NCI-H128 (cell line): Measurements from ENCODE around the gene ZNF354C.

Experiments
- DNase-seq: peaks from one replicate; lab custom pipeline; 2025; ENCODE audit not compliant: unreplicated experiment; lab: John Stamatoyannopoulos, UW

The ZNF354C gene

GRCh38 chr5:179127136-179128040, 67.2 kb downstream of the ZNF354C start:
- no peak for DNase-seq

DNA sequence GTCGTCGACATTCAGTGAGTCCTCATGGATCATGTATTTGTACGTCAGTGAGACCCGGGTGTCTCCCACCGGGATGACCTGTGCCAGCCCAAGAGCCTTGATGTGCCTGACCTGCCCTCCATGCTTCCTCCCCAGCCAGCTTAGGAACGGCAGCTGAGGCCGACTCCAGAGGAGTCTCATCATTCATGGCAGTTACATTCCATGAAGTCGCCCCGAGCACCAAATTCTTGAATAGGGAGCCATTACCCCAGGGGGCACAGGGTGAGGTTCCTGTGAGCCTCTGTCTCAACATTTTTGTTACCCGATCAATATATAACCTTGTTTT, 67.8 kb downstream of the ZNF354C start:
- DNase-seq, result no peak

DNA sequence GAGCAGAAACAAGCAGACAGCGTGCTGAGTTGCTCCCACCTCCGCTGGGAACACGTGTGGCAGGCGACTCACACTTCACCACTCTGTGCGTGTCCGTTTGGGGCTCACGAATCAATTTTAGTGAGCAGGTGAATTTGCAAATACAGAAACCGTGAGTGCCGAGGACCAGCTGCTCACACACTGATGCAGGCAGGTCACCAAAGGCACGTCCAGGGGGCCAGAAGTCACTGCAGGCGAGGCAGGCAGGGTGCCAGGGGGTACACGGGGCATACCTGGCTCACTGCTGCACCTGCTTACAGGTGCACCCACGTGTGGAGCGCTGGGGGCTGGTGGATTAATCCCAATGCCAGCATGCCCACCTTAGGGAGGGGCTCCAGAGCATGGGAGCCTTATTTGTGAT, 68.8 kb downstream of the ZNF354C start:
- DNase-seq, result no peak

DNA sequence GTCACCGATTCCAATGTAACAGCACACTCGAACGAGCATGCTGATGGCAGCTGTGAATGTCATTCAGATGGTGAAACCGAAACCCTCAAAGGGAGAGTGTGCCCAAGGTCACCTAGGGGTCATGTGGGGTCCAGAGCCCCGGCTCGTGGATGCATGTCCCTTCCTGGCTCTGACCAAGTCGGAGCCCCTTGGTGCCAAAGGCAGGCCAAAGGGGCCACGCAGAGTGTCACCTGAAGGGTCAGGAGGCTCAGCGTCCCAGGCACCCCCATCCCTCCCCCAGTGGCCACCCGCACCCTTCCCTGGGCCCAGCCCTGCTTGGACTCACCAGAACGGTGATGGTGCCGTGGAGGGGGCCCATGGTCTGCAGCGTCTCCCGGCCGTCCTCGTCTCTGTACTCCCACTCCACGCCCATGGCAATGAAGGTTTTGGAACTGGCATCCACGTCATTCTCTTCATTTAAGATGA, 69.5 kb downstream of the ZNF354C start:
- no peak for DNase-seq

GRCh38 chr5:179130101-179130681, 70.0 kb downstream of the ZNF354C start:
- no peak for DNase-seq

DNA sequence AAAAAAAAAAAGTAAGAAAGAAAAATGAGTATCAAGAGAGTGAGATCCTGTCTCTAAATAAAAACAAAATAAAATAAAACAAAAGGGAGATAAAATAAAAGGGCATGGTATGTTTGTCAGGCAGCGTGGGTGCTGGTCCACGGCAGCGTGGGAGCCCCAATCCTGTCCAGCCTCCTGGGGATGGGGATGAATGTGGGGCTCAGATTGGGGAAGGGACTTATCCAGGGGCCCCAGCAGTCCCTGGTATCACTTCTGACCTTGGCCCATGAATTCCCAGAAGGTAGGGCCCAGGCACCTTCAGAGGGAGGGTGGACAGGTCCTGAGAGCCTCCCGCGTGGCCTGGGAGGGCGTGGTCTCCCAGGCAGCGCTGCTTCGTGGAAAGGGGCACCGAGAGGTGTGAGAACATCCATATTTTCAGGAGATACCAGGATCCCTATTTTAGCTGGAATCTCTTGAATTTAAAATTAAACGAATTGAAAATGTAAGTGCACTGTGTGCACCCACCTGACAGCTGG, 71.2 kb downstream of the ZNF354C start:
- no peak for DNase-seq

- DNase-seq, result no peak
Measured at GRCh38 chr5:179131886-179132585, 71.9 kb downstream of the ZNF354C start.

DNA sequence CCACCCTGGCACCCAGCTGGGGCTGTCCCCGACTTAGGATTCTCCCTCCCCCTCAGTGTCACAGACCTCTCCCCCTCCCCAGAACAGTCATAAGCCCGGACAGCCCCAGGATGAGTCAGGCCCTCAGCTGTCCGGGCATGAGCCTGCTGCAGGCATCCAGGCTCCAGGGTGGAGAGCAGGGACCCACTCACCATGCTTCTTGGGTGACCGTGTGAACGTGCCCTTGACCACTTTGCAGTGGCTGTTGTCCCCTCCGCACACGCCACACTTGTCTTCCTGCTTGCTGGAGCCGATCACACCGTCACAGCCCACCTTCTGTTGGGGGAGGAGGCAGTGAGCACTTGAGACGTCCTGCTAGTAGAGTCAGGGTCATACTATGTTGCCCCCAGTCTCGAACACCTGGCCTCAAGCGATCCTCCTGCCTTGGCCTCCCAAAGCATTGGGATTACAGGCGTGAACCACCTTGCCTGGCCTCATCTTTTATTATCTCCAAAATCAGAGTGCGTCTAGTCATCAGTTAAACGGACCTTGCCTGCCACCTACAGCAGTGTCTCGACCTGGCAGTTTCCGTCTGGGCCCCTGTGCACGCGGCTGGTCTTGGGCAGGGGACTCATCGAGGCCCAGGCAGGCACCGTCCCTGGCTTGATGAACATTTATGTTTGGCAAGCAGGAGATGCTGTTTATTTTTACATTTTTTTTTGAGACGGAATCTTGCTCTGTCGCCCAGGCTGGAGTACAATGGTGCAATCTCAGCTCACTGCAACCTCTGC, 72.6 kb downstream of the ZNF354C start:
- no peak for DNase-seq
